H1 (cell line): ENCODE results near the gene MACC1. TPM values are rescaled to one million over a fixed set of nuclear protein-coding genes. Genes with fewer than 3 reads are reported as not detected.

Experiments used
- CTCF ChIA-PET: fragments of 300-600 bp; sonication (Branson Sonifier 250); formaldehyde crosslinking; loops from one replicate; lab custom pipeline; 2021; ENCODE audit not compliant: partially characterized antibody; lab: Charles Lee
- POLR2A ChIA-PET: fragments of 300-600 bp; sonication (Branson Sonifier 250); formaldehyde crosslinking; loops from one replicate; lab custom pipeline; 2021; ENCODE audit warnings: inconsistent platforms; ENCODE audit not compliant: partially characterized antibody; lab: Charles Lee
- DNase-seq, 2 experiments: peaks; one replicate each; pipeline versions ENCODE4 v3.0.0 to v3.0.0-alpha.2; 2010 to 2022; ENCODE audit warnings: low spot score in 2 of 2, low read depth in 1 of 2, mixed read lengths in 1 of 2
- FAIRE-seq: peaks from 2 replicates; lab custom pipeline; 2011; peaks lifted over from hg19 to GRCh38; lab: Jason Lieb, UNC
- H2AFZ ChIP-seq: 2 replicates; pipeline ENCODE4 v1.8.1; 2012; ENCODE audit warnings: low read length, inconsistent platforms
- H2AK5ac ChIP-seq: 2 replicates; pipeline ENCODE4 v1.6.1; 2013; ENCODE audit warnings: low read depth, low read length
- H2BK120ac ChIP-seq: replicated peaks from 2 replicates; pipeline ENCODE3; 2013; ENCODE audit warnings: low read depth, low read length, inconsistent platforms
- H2BK12ac ChIP-seq: 2 replicates; pipeline ENCODE4 v1.6.1; 2013; ENCODE audit warnings: low read depth, low read length
- H2BK15ac ChIP-seq: 2 replicates; pipeline ENCODE4 v1.6.1; 2013; ENCODE audit warnings: low read length
- H2BK20ac ChIP-seq: 2 replicates; pipeline ENCODE4 v1.6.1; 2013; ENCODE audit warnings: low read length
- H2BK5ac ChIP-seq: 2 replicates; pipeline ENCODE4 v1.6.1; 2013; ENCODE audit warnings: low read depth, low read length
- H3K14ac ChIP-seq: 2 replicates; pipeline ENCODE4 v1.6.1; 2013; ENCODE audit warnings: inconsistent platforms; ENCODE audit not compliant: insufficient read length
- H3K18ac ChIP-seq: 2 replicates; pipeline ENCODE4 v1.6.1; 2013; ENCODE audit warnings: low read length; ENCODE audit errors: extremely low read depth
- H3K23ac ChIP-seq: 2 replicates; pipeline ENCODE4 v1.6.1; 2013; ENCODE audit warnings: inconsistent platforms; ENCODE audit not compliant: insufficient read length
- H3K23me2 ChIP-seq: 2 replicates; pipeline ENCODE4 v1.6.1; 2013; ENCODE audit warnings: low read depth, low read length
- H3K27ac ChIP-seq: 2 replicates; pipeline ENCODE4 v1.6.1; 2011; ENCODE audit warnings: low read depth, low read length, inconsistent platforms
- H3K27me3 ChIP-seq, 4 experiments: replicated peaks in 1 of 4; 1 replicate in 1 of 4; 2 replicates in 3 of 4; pipeline versions ENCODE4 v1.6.1 to v1.8.1; 2011 to 2013; ENCODE audit warnings: low read length in 3 of 4, mild to moderate bottlenecking in 3 of 4, inconsistent platforms in 2 of 4, mixed read lengths in 2 of 4, moderate library complexity in 1 of 4; ENCODE audit not compliant: control insufficient read depth in 3 of 4, insufficient read depth in 3 of 4; ENCODE audit errors: extremely low read depth in 1 of 4
- H3K36me3 ChIP-seq, 4 experiments: 2 replicates each; pipeline versions ENCODE4 v1.6.1 to v1.8.1; 2011 to 2013; ENCODE audit warnings: mild to moderate bottlenecking in 4 of 4, low read length in 3 of 4, moderate library complexity in 2 of 4, control low read depth in 1 of 4, inconsistent platforms in 1 of 4; ENCODE audit not compliant: insufficient read depth in 4 of 4, control insufficient read depth in 2 of 4
- H3K4ac ChIP-seq: replicated peaks from 2 replicates; pipeline ENCODE3; 2013; ENCODE audit warnings: low read length, low read depth, mixed read lengths, inconsistent platforms; ENCODE audit not compliant: insufficient read length
- H3K4me1 ChIP-seq, 4 experiments: replicated peaks in 1 of 4; 1 replicate in 1 of 4; 2 replicates in 3 of 4; pipeline versions ENCODE4 v1.6.1 to v1.8.1; 2011 to 2013; ENCODE audit warnings: low read length in 3 of 4, inconsistent platforms in 2 of 4, mixed read lengths in 1 of 4; ENCODE audit not compliant: insufficient read depth in 4 of 4, control insufficient read depth in 3 of 4
- H3K4me2 ChIP-seq, 2 experiments: 2 replicates each; pipeline versions ENCODE4 v1.6.1 to v1.8.1; 2011 to 2013; ENCODE audit warnings: low read depth in 2 of 2, low read length in 2 of 2, control low read depth in 1 of 2, inconsistent platforms in 1 of 2, mild to moderate bottlenecking in 1 of 2; ENCODE audit not compliant: insufficient read depth in 1 of 2
- H3K4me3 ChIP-seq, 4 experiments: fragments of 200-600, 300-600 bp in 1 of 4; sonication (generic), shearing (Covaris generic), sonication (Bioruptor Twin) in 1 of 4; 2 replicates each; pipeline versions ENCODE4 v1.5.1 to v1.8.1; 2011 to 2016; ENCODE audit warnings: low read length in 4 of 4, low read depth in 3 of 4, control low read depth in 2 of 4, inconsistent platforms in 2 of 4, mild to moderate bottlenecking in 2 of 4, mixed read lengths in 1 of 4, moderate library complexity in 1 of 4; ENCODE audit not compliant: insufficient read depth in 2 of 4; ENCODE audit errors: extremely low read depth in 1 of 4
- H3K56ac ChIP-seq: replicated peaks from 2 replicates; pipeline ENCODE3; 2013; ENCODE audit warnings: low read depth, mild to moderate bottlenecking, mixed read lengths, low read length, inconsistent platforms; ENCODE audit not compliant: insufficient read length
- H3K79me1 ChIP-seq: 2 replicates; pipeline ENCODE4 v1.6.1; 2013; ENCODE audit warnings: low read depth, low read length, control low read depth
- H3K79me2 ChIP-seq, 2 experiments: 2 replicates each; pipeline versions ENCODE4 v1.6.1 to v1.8.1; 2012 to 2013; ENCODE audit warnings: low read length in 2 of 2, mild to moderate bottlenecking in 2 of 2, inconsistent platforms in 1 of 2; ENCODE audit not compliant: insufficient read depth in 2 of 2, control insufficient read depth in 1 of 2
- H3K9ac ChIP-seq, 4 experiments: replicated peaks in 1 of 4; 1 replicate in 1 of 4; 2 replicates in 3 of 4; pipeline versions ENCODE4 v1.6.1 to v1.8.1; 2011 to 2013; ENCODE audit warnings: low read depth in 3 of 4, low read length in 3 of 4, control low read depth in 2 of 4, mild to moderate bottlenecking in 2 of 4, moderate library complexity in 2 of 4, inconsistent platforms in 1 of 4; ENCODE audit errors: extremely low read depth in 1 of 4
- H3K9me3 ChIP-seq, 2 experiments: 2 replicates each; pipeline versions ENCODE4 v1.6.1 to v1.8.1; 2012 to 2013; ENCODE audit warnings: mild to moderate bottlenecking in 2 of 2, moderate library complexity in 2 of 2, control low read depth in 1 of 2, inconsistent platforms in 1 of 2, low read depth in 1 of 2, low read length in 1 of 2, mixed read lengths in 1 of 2; ENCODE audit not compliant: insufficient read depth in 2 of 2
- H4K20me1 ChIP-seq, 2 experiments: replicated peaks in 1 of 2; 2 replicates each; pipeline versions ENCODE3 to v1.8.1; 2011 to 2013; ENCODE audit warnings: inconsistent platforms in 2 of 2, low read length in 2 of 2, mild to moderate bottlenecking in 1 of 2; ENCODE audit not compliant: insufficient read depth in 2 of 2, control insufficient read depth in 1 of 2
- H4K5ac ChIP-seq: 2 replicates; pipeline ENCODE4 v1.6.1; 2013; ENCODE audit warnings: low read length, low read depth, mixed read lengths, inconsistent platforms; ENCODE audit not compliant: insufficient read length
- H4K8ac ChIP-seq: 2 replicates; pipeline ENCODE4 v1.8.0; 2013; ENCODE audit warnings: mild to moderate bottlenecking, moderate library complexity, low read length, inconsistent platforms; ENCODE audit not compliant: insufficient read depth; ENCODE audit errors: extremely low read depth
- H4K91ac ChIP-seq: replicated peaks from 2 replicates; pipeline ENCODE3; 2013; ENCODE audit warnings: low read length, mixed read lengths, inconsistent platforms; ENCODE audit not compliant: insufficient read length
- GTF2F1 ChIP-seq: IDR thresholded peaks from 2 replicates; pipeline ENCODE4 v1.6.1; 2012; ENCODE audit warnings: low read depth, low read length, improper control_type of control experiment, borderline replicate concordance
- KDM5A ChIP-seq: fragments of 200-600 bp; IDR thresholded peaks from 2 replicates; pipeline ENCODE4 v1.7.1; 2012; ENCODE audit warnings: mild to moderate bottlenecking, low read length, inconsistent platforms, mixed read lengths
- RBBP5 ChIP-seq: IDR thresholded peaks from 2 replicates; pipeline ENCODE4 v1.7.1; 2012; ENCODE audit warnings: low read depth, mild to moderate bottlenecking, inconsistent platforms, low read length, moderate library complexity, borderline replicate concordance
- YY1 ChIP-seq: IDR thresholded peaks from 2 replicates; pipeline ENCODE4 v1.6.1; 2011; ENCODE audit warnings: low read depth, mild to moderate bottlenecking, low read length
- WGBS, 2 experiments: shearing (Covaris generic) in 1 of 2; methylation state at CpG; one replicate each; pipeline versions ENCODE4 v1.1.6 to v1.1.7; 2013 to 2015; ENCODE audit warnings: low lambda C conversion rate in 2 of 2, mixed read lengths in 2 of 2, inconsistent platforms in 1 of 2, low coverage in 1 of 2, missing lambda C conversion rate in 1 of 2; ENCODE audit not compliant: insufficient replicate concordance in 2 of 2, insufficient coverage in 1 of 2, insufficient read length in 1 of 2; ENCODE audit errors: extremely low coverage in 1 of 2, missing lambda C conversion rate in 1 of 2; 5-methylcytosine and 5-hydroxymethylcytosine counted together
- polyA plus RNA-seq, 7 experiments: library from polyadenylated mRNA; depleted of rRNA in 3 of 7; stranded (reverse) in 5 of 7; unstranded in 2 of 7; fragments of >200 nt in 5 of 7; fragments of 200-250 nt in 2 of 7; gene quantifications; 1 replicate in 5 of 7; 2 replicates in 1 of 7; 4 replicates in 1 of 7; pipeline versions ENCODE4 v1.2.1 to v1.2.3, GENCODE V29; 2011 to 2013; ENCODE audit warnings: missing spikeins in 2 of 7, mixed read lengths in 2 of 7
- total RNA-seq: library from RNA; stranded (reverse); fragmentation: NEBNext Ultra II Directional; extraction: Animal tissue kit (Norgen Biotek cat#: 25700); gene quantifications from 2 replicates; pipeline ENCODE4 v1.2.1, GENCODE V29; 2021

Gene MACC1
- total and polyA plus RNA-seq, 2 of the 8 experiments (the other 6 are each of a cell fraction or from before 2014, with no cell fraction given): 2.0 to 17.2 TPM

DNA sequence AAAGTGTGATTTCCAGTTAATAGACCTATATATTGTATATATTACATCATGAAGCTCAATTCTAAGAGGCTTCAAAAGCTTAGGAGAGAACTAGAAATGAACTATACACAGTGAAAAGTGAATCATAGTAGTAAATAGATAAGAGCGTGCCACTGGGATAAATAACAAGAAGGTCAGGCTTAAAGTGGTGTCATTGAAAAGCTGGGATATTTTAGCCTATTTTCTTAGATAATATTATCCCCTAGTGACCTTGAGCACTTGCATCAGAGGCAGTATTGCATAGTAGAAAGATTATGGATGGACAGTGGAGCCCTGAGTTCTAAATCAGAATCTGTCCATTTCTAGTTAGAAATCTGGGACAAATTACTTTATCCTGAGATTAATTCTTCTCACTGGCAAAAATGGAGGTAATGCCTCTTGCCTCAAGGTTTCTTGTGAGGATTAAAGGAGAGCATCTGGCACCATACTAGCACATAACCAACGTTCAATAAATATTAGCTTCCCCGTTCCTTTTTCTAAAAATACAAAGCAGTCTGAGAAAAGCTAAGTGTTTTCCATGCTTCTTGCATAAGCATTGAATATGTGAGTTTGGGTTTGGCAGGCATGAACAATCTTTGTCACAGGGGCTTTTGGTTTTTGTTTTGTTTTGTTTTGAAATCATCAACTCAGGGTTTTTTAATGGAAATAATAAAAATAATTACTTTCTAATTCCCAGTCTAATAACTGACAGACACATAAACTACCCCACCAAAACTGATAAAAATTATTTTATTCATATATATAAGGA lies 27.3 kb upstream of the MACC1 start:
- Histone ChIP-seq H2AK5ac (no peak overlapping the region), H3K4ac (no peak overlapping the region), H2AFZ (no peak overlapping the region), H3K9ac (no peak overlapping the region), H3K23ac (no peak overlapping the region), H4K5ac (no peak overlapping the region), H3K27me3 (no peaks in the 10 kb centered on the region), H2BK120ac (no peak overlapping the region), H2BK12ac (no peak overlapping the region), H2BK15ac (no peak overlapping the region), H3K4me3 (no peak overlapping the region), H3K27ac (no peak overlapping the region), H4K8ac (no peak overlapping the region), H3K36me3 (no peaks in the 10 kb centered on the region), H3K4me1 (no peaks in the 10 kb centered on the region), H3K23me2 (no peaks in the 10 kb centered on the region), H4K20me1 (no peaks in the 10 kb centered on the region), H3K79me2 (no peaks in the 10 kb centered on the region), H3K4me2 (no peak overlapping the region), H4K91ac (no peak overlapping the region), H3K56ac (no peak overlapping the region), H3K79me1 (no peaks in the 10 kb centered on the region), H3K18ac (no peak overlapping the region), H3K9me3 (no peaks in the 10 kb centered on the region), H3K14ac (no peak overlapping the region), H2BK20ac (no peak overlapping the region), H2BK5ac (no peak overlapping the region)
- ChIA-PET POLR2A (no interaction called here), CTCF (interaction anchor here (0.6 to 2.3 kb wide), 4 partner anchors 23 to 472 kb away, joined by 3 to 7 read pairs (median 3); no protein-coding TSS in a partner anchor)
- DNase-seq (no peak), FAIRE-seq (no peak)
- TF ChIP-seq YY1 (no peak), RBBP5 (no peak), KDM5A (no peak), GTF2F1 (no peak)
- WGBS, 2 experiments: 92% methylated on average over 3 of the region's 3 CpGs; no CpG with 5 or more reads in 1 of the 2 experiments
